SW480 (cell line): Measurements from ENCODE around the gene KNCN.
A peak's percentile ranks its signal among the peaks of the same experiment; 100 is the strongest.

ENCODE experiments used
- DNase-seq: peaks from one replicate; pipeline ENCODE4 v3.0.0-alpha.2; 2016; ENCODE audit warnings: low spot score

Gene KNCN

DNA sequence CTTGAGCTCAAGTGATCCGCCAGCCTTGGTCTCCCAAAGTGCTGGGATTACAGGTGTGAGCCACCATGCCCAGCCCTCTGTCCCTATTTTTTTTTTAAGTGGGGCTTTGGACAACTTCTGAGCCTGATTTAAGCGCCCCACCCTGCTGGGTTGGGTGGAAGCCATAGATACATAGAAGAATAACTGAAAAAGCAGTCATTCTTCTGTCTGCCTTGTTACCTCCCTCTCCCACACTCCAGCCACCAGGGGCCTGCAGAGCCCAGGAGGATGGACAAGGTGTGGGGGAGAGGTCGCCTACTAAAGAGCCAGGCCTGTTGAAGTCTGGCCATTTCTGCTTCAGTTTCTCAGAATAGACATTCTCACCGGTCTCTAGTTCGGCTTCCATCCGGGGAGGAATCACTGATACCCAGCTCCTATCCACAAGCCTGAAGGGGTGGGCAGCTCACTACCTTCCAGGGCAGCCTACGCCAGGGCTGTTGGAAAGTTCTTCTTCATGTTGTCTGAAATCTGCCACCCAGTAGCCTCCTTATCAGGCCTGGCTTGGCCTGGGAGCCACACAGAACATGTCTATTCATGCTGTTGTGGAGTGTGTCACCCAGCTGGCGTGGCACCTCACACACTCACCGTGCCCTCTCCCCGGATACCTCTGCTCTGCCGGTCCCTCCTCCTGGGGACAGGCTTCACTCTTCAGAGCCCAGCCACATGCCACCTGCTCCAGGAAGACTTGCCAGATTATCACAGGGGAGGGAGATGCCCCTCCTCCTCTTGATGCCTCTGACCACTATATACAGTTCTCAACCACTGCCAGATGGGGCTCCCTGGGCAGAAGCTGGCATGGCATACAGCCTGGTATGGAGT is 27.7 kb downstream of the KNCN start:
- peak; percentile 28 for DNase-seq

GRCh38 chr1:46522969-46523320 is 28.5 kb downstream of the KNCN start:
- no peak for DNase-seq

- DNase-seq, result no peak
These were observed 29.1 kb downstream of the KNCN start for GRCh38 chr1:46522184-46522968.

DNA sequence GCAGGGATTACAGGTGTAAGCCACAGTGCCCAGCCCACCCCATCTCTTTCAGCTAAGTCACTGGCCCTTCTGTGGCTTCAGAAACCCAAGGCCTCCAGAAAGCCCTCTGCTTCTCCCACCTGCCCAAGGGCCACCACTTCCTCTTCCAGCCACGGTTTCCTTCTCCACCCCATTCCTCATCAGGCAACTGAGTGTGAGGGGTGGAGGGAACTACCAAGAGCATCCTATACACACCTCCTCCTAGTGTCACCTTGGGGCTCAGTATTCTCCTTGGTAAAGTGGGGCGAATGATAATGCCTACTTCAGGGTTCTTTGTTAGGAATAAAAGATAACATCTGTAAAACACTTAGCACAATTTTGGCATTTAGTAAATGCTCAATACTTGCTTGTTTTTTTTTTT is 30.0 kb downstream of the KNCN start:
- DNase-seq, result no peak

DNA sequence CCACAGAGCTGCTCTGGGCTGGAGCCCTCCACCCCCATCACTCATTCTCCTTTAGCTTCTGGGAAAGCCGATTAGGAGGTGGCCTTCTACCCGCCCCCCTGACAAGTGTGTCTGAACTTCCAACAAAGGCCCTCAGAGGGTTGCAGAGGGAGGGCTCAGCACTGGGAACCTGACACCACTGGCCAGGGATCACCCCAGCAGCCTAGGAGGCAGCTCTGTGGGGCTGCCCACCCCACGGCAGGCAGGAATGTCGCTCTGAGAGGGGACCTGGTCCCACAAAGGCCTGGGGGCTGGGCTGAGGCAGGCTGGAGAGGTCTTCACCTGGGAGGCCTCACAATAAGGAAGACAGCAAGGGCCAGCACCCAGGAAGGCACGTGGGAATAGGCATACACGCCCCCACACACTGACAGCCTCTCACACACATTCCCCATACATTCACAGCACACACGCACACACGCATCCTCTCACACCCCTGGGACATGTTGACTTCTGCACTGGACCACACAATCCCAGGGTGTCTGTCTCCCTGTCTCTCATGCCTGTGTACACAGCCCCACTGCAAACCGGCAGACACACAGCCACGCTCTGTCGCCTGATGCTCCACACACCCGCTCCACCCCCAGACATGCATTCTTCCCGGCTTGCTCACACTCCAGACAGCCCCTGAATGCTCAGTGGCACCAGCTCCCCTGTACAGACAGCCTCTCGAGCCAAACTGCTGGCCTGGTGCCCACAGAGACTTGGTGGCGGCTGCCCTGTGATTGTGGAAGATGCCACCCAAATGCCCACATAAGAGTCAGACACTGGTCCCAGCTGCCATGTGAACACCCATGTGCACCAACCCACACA is 31.2 kb downstream of the KNCN start:
- DNase-seq, result peak; percentile 84

DNA sequence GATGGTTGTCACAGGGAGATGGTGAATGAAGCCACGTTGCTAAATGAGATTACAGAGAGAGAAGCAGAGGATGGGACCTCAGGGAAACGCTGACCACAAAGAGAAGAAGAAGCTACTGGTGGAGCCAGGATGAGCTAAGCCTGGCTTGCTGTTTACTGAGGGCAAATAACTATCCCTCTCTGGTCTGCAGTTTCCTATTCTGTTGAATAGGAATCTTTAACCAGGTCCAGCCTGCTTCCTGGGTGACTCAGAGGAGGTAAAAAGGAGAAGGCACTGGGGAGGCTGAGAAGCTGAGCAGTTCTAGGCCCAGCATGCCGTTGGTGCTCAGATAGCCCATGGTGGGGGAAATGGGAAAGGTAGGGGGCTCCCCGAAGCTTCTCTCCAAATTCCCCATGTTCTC is 32.2 kb downstream of the KNCN start:
- DNase-seq, result no peak

DNA sequence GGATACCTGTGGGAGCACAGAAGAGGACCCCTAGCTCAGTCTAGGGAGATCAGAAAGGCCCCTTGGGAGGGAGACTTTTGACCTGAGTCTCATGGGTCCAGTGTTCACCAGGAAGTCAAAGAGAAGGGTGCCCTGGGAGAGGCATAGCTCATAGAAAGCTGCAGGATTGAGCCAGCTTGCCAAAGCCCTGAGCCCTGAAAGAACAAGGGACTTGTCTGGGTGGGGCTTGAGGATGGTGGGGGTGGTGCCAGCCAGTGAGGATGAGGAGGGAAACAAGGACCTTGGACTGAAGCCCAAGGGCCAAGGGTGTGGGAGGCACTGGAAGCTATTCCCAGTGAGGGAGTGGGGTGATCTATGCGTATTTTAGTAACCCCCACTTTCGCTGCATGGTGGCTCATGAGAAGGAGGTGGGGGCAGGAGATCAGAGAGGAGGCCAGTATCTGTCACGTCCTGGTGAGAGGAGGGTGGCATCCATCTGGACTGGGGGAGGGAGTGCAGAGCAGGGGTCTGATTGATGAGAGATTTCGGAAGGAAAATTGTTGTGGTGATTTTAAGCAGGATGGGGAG is 33.4 kb downstream of the KNCN start:
- no peak for DNase-seq

- DNase-seq, result peak; percentile 83
These were observed 34.3 kb downstream of the KNCN start for GRCh38 chr1:46517010-46517600.

GRCh38 chr1:46516200-46516950 is 35.1 kb downstream of the KNCN start:
- no peak for DNase-seq

GRCh38 chr1:46515576-46515975 is 35.9 kb downstream of the KNCN start:
- DNase-seq, result no peak

- no peak for DNase-seq
These were observed 37.9 kb downstream of the KNCN start for GRCh38 chr1:46513536-46513935.

DNA sequence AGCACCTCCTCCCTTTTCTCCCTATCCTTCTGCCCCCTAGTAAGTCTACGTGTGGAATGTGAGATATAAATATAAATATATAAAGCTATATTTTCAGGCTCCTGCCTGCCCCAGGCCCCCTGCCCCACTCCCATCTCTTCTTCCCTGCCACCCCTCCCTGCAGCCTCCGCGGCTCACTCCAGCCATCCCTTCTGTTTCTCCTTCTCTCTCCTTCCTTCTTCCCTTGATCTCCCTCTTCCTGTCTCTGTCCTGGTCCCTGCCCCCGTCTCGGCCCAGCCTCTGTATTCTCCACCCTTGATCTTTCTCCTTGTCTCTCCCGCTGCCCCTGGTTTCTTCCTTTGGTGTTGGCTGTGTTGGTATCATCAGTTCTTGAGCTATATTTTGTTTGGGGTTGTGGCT is 38.7 kb downstream of the KNCN start:
- DNase-seq, result no peak

- DNase-seq, result no peak
These were observed 39.2 kb downstream of the KNCN start for GRCh38 chr1:46512135-46512791.

DNA sequence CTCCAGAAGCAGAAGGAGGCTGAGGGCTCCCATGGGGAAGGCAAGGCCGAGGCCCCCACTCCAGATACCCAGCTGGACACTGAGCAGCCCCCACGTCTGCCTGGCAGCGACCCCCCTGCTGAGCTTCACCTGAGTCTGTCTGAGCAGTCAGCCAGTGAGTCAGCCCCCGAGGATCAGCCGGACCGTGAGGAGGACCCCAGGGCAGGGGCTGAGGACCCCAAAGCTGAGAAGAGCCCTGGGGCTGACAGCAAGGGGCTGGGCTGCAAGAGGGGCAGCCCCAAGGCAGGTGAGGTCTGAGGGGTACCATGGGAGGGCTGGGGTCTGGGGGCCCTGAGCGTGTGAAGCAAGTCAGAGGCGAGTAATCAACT is 40.5 kb downstream of the KNCN start:
- DNase-seq, result no peak

DNA sequence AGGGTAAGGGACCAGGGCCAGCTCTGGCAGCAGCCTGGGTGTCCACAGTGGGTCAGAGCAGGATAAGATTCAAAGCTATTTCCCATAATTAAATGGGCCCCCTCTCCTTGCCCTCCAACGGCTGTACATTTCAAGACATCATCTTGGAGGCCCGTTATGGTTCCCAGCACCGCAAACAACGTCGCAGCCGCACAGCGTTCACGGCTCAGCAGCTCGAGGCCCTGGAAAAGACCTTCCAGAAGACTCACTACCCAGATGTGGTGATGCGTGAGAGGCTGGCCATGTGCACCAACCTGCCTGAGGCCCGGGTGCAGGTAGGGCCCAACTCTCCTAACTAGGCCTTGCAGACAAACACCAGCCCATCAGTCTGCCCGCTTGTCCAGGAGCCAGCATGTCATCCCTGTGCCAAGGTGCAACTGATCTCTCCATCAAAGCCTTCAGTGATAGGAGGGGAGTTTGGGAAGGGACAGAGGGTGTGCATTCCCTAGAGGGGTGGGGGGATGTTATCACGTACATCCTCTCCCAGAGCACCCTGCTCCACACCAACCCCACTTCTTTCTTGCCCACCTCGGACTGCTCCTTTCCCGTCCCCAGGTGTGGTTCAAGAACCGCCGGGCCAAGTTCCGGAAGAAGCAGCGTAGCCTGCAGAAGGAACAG is 41.0 kb downstream of the KNCN start:
- DNase-seq, result no peak

- DNase-seq, result no peak
These were observed 42.7 kb downstream of the KNCN start for GRCh38 chr1:46508757-46509156.

DNA sequence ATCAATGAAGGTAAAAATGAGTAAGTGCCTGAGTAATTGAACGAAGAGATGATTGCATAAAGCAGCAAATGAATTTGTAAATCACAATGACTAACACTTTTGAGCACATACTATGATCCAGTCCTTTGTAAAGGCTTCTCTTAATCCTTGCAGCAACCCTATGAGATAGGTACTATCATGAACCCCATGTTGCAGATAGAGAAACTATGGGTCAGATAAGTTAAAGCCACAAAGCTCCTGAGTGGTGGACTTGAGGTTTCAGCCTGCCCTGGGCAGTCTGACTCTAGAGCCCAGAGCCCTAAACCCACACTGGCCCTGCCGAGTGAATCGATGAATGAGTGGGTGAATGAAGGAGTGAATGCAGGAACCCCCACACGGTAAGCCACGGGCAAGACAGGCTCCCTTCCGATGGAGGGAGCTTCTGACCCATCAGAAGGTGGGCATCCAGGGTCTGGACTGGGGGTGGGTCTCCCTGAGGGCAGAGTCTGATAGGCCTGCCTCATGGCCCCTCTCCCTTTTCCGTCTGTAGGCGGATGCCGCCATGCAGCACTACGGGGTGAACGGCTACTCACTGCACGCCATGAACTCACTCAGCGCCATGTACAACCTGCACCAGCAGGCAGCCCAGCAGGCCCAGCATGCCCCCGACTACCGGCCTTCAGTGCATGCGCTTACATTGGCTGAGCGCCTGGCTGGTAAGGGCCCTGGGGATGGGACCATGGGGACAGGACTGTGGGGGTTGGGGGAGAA is 44.8 kb downstream of the KNCN start:
- DNase-seq, result no peak

- no peak for DNase-seq
These were observed 48.0 kb downstream of the KNCN start for GRCh38 chr1:46503421-46503820.

DNA sequence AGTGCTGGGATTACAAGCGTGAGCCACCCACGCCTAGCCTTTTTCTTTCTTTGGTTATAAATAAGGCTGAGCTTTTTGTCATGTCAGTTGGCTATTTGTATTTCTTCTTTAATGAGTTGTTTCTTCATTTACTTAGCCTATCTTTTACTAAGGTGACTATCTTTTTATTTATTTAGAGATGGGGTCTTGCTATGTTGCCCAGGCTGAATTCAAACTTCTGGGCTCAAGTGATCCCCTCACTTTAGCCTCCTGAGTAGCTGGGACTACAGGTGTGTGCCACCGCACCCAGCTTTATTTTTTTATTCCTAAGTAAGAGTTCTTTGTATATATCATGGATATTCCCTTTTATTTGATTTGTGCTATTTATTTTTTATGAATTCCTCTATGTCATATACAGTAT is 49.9 kb downstream of the KNCN start:
- no peak for DNase-seq
